HepG2 (cell line): ENCODE results near the gene SLC4A11. TPM values are rescaled to one million over a fixed set of nuclear protein-coding genes. Genes with fewer than 3 reads are reported as not detected.

Source experiments
- CHD2 ChIP-seq: IDR thresholded peaks from 2 replicates; pipeline ENCODE4 v1.6.1; 2011; ENCODE audit warnings: low read depth, low read length, improper control_type of control experiment
- GTF3A ChIP-seq: sonication (generic); formaldehyde crosslinking; conservative IDR thresholded peaks from 2 replicates; pipeline ENCODE4 v1.4.0; 2020; ENCODE audit warnings: mild to moderate bottlenecking, missing genetic modification reagents
- HIVEP1 ChIP-seq: sonication (generic); formaldehyde crosslinking; IDR thresholded peaks from 2 replicates; pipeline ENCODE4 v1.4.0; 2020; ENCODE audit warnings: mild to moderate bottlenecking, missing genetic modification reagents
- ONECUT2 ChIP-seq: sonication (generic); formaldehyde crosslinking; IDR thresholded peaks from 2 replicates; pipeline ENCODE4 v1.4.0; 2020; ENCODE audit warnings: missing genetic modification reagents
- PHF20 ChIP-seq: sonication (generic); formaldehyde crosslinking; IDR thresholded peaks from 2 replicates; pipeline ENCODE4 v1.5.0; 2020; ENCODE audit warnings: mild to moderate bottlenecking, missing genetic modification reagents
- SPEN ChIP-seq: sonication (generic); formaldehyde crosslinking; IDR thresholded peaks from 2 replicates; pipeline ENCODE4 v1.5.1; 2020; ENCODE audit warnings: low read depth, mild to moderate bottlenecking, missing genetic modification reagents
- ZFP1 ChIP-seq: IDR thresholded peaks from 2 replicates; pipeline ENCODE4 v1.6.1; 2016
- ZMYM4 ChIP-seq: sonication (generic); formaldehyde crosslinking; IDR thresholded peaks from 2 replicates; pipeline ENCODE4 v1.8.1; 2023; ENCODE audit warnings: mild to moderate bottlenecking, missing genetic modification reagents
- ZNF160 ChIP-seq: sonication (generic); formaldehyde crosslinking; IDR thresholded peaks from 2 replicates; pipeline ENCODE4 v1.8.0; 2022; ENCODE audit warnings: mild to moderate bottlenecking, inconsistent platforms, missing genetic modification reagents
- ZNF207 ChIP-seq: fragments of 450-650 bp; IDR thresholded peaks from 2 replicates; pipeline ENCODE4 v1.6.1; 2016; ENCODE audit warnings: antibody characterized with exemption, borderline replicate concordance
- ZNF430 ChIP-seq: sonication (generic); formaldehyde crosslinking; IDR thresholded peaks from 2 replicates; pipeline ENCODE4 v1.9.0; 2021; ENCODE audit warnings: mild to moderate bottlenecking, missing genetic modification reagents
- polyA plus RNA-seq, 8 experiments: library from polyadenylated mRNA; depleted of rRNA in 3 of 8; stranded (reverse) in 7 of 8; unstranded in 1 of 8; fragments of >200 nt; fragmentation: Illumina TruSeq in 4 of 8; extraction: Trizol in 4 of 8; gene quantifications; 2 replicates each; pipeline versions ENCODE4 v1.2.1 to v1.2.3, GENCODE V29; 2011 to 2016; ENCODE audit warnings: low read depth in 4 of 8, missing spikeins in 1 of 8, mixed read lengths in 1 of 8; ENCODE audit not compliant: insufficient read depth in 1 of 8
- total RNA-seq, 5 experiments: library from RNA; depleted of rRNA; stranded (reverse); fragments of >200 nt; fragmentation: Illumina TruSeq; extraction: Trizol; gene quantifications; 2 replicates each; pipeline ENCODE4 v1.2.3, GENCODE V29; 2016; ENCODE audit warnings: low read depth in 1 of 5
- TF ChIP-seq, protein P1 (sequence below): sonication (generic); IDR thresholded peaks from 2 replicates; pipeline ENCODE4 v1.6.1; 2016; ENCODE audit warnings: low read depth, borderline replicate concordance
- TF ChIP-seq, protein P2 (sequence below): IDR thresholded peaks from 2 replicates; pipeline ENCODE4 v1.6.1; 2016; ENCODE audit warnings: low read depth, missing genetic modification reagents, missing compliant biosample characterization
- TF ChIP-seq, protein P3 (sequence below): sonication (generic); formaldehyde crosslinking; IDR thresholded peaks from 2 replicates; pipeline ENCODE4 v1.8.0; 2022; ENCODE audit warnings: low read depth, missing genetic modification reagents
- TF ChIP-seq, protein P4 (sequence below), 2 experiments: sonication (generic) in 1 of 2; formaldehyde crosslinking in 1 of 2; IDR thresholded peaks; 2 replicates each; pipeline versions ENCODE4 v1.6.1 to v1.9.0; 2014 to 2022; ENCODE audit warnings: antibody characterized with exemption in 1 of 2, borderline replicate concordance in 1 of 2, inconsistent platforms in 1 of 2, low read depth in 1 of 2, missing genetic modification reagents in 1 of 2

The SLC4A11 gene
- total and polyA plus RNA-seq, 2 of the 13 experiments (the other 11 are each of a cell fraction or from before 2014, with no cell fraction given) = 3.9 to 27.0 TPM

DNA sequence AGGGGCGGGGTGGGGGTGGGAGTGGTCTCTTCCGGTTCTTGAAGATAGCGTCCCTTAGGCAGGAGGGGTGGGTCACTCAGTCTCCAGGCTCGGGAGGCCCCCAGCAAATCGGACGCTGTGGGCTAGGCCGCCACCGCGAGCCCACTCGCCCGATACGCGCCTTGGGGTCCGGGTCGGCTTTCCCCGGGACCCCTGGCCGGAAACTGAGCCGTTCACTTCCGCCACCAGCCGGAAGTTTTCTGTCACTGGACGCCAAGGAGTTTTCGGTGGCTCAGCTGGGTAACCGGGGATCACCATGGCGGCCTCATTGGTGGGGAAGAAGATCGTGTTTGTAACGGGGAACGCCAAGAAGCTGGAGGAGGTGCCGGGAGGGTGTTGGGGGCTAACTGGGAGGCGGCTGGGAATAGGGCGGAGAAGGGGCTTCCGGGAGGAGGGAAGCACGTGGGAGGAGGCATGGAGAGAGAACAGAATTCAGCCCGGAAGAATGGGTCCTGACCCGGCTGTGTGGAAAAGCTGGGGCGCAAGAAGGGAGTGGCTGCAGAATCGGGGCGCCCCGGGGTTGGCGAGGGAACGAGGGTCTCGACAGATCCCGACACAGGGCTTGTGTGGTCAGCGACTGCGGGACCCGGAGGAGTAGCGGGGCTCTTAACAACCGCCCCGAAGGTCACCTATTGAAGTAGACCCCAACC lies 29.6 kb downstream of the SLC4A11 start, which contains the start of gene ITPA (continued):
- peak; percentile 97 for TF ChIP-seq ZNF430 (CRISPR knock-in tag)
- TF ChIP-seq HIVEP1 (CRISPR knock-in tag) = peak; percentile 75
- no peak for TF ChIP-seq ZNF207
- no peak for TF ChIP-seq CHD2
- peak; percentile 89; the same call in 1 of the 2 replicates for TF ChIP-seq GTF3A (CRISPR knock-in tag)
- TF ChIP-seq ONECUT2 (CRISPR knock-in tag) = no peak
- TF ChIP-seq, protein P1, sequence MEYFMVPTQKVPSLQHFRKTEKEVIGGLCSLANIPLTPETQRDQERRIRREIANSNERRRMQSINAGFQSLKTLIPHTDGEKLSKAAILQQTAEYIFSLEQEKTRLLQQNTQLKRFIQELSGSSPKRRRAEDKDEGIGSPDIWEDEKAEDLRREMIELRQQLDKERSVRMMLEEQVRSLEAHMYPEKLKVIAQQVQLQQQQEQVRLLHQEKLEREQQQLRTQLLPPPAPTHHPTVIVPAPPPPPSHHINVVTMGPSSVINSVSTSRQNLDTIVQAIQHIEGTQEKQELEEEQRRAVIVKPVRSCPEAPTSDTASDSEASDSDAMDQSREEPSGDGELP = peak; percentile 97
- TF ChIP-seq, protein P2, sequence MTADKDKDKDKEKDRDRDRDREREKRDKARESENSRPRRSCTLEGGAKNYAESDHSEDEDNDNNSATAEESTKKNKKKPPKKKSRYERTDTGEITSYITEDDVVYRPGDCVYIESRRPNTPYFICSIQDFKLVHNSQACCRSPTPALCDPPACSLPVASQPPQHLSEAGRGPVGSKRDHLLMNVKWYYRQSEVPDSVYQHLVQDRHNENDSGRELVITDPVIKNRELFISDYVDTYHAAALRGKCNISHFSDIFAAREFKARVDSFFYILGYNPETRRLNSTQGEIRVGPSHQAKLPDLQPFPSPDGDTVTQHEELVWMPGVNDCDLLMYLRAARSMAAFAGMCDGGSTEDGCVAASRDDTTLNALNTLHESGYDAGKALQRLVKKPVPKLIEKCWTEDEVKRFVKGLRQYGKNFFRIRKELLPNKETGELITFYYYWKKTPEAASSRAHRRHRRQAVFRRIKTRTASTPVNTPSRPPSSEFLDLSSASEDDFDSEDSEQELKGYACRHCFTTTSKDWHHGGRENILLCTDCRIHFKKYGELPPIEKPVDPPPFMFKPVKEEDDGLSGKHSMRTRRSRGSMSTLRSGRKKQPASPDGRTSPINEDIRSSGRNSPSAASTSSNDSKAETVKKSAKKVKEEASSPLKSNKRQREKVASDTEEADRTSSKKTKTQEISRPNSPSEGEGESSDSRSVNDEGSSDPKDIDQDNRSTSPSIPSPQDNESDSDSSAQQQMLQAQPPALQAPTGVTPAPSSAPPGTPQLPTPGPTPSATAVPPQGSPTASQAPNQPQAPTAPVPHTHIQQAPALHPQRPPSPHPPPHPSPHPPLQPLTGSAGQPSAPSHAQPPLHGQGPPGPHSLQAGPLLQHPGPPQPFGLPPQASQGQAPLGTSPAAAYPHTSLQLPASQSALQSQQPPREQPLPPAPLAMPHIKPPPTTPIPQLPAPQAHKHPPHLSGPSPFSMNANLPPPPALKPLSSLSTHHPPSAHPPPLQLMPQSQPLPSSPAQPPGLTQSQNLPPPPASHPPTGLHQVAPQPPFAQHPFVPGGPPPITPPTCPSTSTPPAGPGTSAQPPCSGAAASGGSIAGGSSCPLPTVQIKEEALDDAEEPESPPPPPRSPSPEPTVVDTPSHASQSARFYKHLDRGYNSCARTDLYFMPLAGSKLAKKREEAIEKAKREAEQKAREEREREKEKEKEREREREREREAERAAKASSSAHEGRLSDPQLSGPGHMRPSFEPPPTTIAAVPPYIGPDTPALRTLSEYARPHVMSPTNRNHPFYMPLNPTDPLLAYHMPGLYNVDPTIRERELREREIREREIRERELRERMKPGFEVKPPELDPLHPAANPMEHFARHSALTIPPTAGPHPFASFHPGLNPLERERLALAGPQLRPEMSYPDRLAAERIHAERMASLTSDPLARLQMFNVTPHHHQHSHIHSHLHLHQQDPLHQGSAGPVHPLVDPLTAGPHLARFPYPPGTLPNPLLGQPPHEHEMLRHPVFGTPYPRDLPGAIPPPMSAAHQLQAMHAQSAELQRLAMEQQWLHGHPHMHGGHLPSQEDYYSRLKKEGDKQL (CRISPR knock-in tag) = peak; percentile 40; the same call in 1 of the 2 replicates
- TF ChIP-seq, protein P3, sequence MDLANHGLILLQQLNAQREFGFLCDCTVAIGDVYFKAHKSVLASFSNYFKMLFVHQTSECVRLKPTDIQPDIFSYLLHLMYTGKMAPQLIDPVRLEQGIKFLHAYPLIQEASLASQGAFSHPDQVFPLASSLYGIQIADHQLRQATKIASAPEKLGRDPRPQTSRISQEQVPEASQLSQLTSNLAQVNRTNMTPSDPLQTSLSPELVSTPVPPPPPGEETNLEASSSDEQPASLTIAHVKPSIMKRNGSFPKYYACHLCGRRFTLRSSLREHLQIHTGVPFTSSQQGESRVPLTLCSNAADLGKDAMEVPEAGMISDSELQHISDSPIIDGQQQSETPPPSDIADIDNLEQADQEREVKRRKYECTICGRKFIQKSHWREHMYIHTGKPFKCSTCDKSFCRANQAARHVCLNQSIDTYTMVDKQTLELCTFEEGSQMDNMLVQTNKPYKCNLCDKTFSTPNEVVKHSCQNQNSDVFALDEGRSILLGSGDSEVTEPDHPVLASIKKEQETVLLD (CRISPR knock-in tag) = no peak
- TF ChIP-seq ZNF160 (CRISPR knock-in tag) = peak; percentile 83
- TF ChIP-seq SPEN (CRISPR knock-in tag) = peak; percentile 91
- peak; percentile 80; the same call in 1 of the 2 replicates for TF ChIP-seq ZFP1 (CRISPR knock-in tag)
- TF ChIP-seq, protein P4, sequence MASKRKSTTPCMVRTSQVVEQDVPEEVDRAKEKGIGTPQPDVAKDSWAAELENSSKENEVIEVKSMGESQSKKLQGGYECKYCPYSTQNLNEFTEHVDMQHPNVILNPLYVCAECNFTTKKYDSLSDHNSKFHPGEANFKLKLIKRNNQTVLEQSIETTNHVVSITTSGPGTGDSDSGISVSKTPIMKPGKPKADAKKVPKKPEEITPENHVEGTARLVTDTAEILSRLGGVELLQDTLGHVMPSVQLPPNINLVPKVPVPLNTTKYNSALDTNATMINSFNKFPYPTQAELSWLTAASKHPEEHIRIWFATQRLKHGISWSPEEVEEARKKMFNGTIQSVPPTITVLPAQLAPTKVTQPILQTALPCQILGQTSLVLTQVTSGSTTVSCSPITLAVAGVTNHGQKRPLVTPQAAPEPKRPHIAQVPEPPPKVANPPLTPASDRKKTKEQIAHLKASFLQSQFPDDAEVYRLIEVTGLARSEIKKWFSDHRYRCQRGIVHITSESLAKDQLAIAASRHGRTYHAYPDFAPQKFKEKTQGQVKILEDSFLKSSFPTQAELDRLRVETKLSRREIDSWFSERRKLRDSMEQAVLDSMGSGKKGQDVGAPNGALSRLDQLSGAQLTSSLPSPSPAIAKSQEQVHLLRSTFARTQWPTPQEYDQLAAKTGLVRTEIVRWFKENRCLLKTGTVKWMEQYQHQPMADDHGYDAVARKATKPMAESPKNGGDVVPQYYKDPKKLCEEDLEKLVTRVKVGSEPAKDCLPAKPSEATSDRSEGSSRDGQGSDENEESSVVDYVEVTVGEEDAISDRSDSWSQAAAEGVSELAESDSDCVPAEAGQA (IDR thresholded peaks at IDR 0.05; ENCODE audit: low read depth) = peak; percentile 61; the same call in 1 of the 2 replicates
- TF ChIP-seq, protein P4 (CRISPR knock-in tag; IDR thresholded peaks at IDR 0.05; ENCODE audit: borderline replicate concordance) = no peak
- TF ChIP-seq PHF20 (CRISPR knock-in tag) = peak; percentile 97
- TF ChIP-seq ZMYM4 (CRISPR knock-in tag) = peak; percentile 51; the same call in 1 of the 2 replicates
